ENCODE measurements around the gene HSPB7.
"Not testable (repeated sequence)": the region's sequence is repeated elsewhere in the genome, so short reads cannot be mapped to it uniquely, and the experiment has no call there.

Gene HSPB7

GRCh38 chr1:16020878-16021277 lies 3.0 kb upstream of the HSPB7 start:
- DNase-seq: not testable (repeated sequence)

GRCh38 chr1:16020325-16020724 lies 2.5 kb upstream of the HSPB7 start:
- no peak for DNase-seq

DNA sequence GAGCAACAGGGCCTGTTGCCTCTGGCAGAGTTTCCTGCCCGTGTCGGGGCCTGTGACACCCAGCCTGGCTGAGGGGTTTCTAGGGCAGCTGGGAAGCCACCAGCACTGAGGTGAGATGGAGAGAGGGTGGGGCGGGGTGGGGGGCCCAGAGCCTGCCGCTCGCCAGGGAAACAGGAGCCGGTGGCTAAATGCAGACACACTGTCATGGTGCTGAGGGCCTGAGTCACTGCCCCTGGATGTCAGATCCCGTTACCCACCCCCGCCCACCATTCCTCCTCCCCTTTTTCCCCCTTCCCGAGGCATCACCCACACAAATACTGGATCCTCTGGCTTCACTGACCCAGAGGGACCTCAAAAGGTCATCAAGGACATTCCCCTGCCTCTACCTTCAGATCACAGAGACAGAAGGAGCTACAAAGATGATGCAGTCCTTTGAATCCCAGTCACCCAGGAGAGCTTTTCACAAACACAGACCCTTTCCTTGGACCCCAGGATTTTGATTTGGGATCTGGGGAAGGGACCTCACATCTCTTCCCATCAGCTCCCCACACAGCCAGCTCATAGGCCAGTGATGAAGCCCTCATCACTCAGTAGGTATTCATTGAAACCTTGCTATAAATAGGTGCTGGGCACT lies 1.9 kb upstream of the HSPB7 start:
- DNase-seq: no peak

DNA sequence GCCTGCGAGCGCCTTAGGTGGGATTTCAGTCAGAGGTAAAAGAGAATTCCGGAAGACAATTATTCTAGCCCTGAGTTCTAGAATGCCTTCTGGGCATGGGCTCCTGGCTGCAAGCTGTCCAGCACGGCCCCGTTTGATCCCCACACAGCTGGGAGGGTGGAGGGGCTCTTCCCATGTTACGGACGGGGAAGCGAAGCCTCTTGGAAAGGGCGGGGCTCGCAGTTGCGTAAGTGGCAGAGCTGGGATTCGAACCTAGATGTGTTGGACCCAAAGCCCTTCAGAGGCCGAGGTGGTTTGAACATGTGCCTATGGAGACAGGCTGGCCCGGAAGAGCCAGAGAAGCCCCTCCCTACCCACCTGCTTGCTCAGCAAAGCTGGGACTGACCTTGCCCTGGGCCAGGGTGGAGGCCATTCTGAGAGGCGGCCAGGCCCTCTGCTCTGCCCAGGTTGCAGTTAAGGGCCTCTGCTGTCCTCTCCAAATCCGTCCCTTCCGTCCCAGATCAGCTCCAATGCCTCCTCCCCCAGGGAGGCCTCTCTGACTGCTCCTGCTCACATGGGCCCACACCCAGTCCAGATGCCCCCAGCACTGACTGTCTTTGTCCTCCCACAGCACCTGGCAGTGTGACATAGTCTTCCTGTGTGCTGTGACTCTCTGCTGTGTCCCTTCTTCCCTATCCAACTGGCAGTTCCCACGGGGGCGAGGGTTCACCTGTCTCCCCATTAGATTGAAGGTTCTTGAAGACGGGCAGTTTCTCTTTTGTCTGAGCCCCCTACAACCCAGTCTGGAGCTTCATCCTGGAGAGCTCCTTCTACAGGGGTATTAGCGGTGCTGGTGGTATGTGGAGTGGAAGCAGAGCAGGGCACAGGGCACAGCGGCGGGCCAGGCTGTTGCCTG lies 1.2 kb upstream of the HSPB7 start:
- no peak for DNase-seq

DNA sequence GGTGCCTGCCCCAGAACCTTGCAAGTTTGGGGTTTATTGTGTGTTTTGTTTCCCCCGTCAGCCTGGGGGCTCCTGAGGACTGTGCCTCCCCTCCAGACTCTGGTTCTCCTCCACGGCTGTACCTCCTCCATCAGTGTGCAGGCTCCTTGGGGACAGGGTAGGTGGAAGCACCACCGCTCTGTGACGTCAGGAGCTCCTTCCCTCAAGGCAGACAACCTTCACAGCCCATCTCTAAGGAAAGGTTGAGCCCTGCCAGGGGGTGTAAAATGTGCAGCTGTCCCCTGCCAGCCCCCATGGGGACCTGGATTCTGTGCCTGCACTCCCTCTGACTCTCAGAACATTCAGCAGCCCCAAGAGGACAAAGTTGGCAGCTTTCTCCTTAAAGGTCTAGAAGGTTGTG lies 465 bp upstream of the HSPB7 start:
- no peak for DNase-seq

- no peak for DNase-seq
Measured at GRCh38 chr1:16017076-16017460, 775 bp downstream of the HSPB7 start.

- DNase-seq: no peak
Measured at GRCh38 chr1:16015960-16016901, 1.6 kb downstream of the HSPB7 start.

- no peak for DNase-seq
Measured at GRCh38 chr1:16015491-16015890, 2.4 kb downstream of the HSPB7 start.

- DNase-seq: no peak
Measured at GRCh38 chr1:16014509-16015482, 3.0 kb downstream of the HSPB7 start.

DNA sequence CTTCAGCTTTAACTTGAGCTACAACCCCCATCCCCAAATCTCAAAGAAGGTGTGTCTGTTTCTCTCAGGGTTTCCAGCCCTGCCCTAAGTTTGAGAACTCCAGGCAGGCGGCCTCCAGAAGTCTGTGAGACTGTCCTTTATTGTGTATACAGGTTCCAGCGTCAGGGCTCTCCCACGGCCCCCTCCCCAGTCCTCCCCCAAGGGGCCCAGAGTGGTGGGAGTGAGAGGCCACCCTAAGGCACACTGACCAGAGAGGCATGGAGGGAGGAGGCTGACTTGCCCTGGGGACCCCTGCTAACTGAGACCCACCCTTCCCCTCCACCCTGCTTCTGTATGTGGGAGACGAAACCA lies 4.0 kb downstream of the HSPB7 start:
- DNase-seq: no peak

DNA sequence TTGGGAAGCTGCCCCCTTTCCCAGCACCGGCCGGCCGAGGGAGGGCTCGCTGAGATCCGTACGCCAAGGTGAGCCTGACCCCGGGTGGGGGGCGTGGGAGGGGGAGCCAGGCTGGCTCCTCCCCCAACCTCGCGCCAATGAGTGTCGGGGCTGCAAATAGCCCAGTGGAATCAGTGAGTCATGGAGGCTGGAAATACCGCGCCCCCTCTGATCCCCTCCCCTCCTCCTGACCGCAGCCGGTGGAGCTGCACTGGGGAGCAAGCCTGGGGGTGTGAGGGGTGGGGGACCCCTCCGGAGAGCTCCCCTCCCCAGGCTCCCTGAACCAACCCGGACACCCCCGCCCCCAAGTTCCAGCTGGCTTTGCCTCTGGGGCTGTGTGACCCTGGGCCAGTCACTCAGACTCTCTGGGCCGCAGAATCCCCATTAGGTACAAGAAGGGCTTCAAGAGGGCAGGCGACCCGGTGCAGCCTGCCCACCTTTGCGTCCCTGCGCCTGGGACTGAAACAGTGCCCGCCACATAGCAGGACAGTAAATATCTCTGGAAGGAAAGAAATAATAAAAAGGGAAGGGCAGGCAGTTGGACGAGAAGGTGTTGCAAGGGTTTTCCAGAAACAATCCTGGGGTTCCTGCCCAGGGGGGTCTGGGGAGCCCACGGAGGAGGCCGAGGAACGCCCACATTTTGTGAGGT lies 4.5 kb downstream of the HSPB7 start:
- DNase-seq: peak; percentile 71

- peak; percentile 32 for DNase-seq
Measured at GRCh38 chr1:16012590-16013219, 5.1 kb downstream of the HSPB7 start.

DNA sequence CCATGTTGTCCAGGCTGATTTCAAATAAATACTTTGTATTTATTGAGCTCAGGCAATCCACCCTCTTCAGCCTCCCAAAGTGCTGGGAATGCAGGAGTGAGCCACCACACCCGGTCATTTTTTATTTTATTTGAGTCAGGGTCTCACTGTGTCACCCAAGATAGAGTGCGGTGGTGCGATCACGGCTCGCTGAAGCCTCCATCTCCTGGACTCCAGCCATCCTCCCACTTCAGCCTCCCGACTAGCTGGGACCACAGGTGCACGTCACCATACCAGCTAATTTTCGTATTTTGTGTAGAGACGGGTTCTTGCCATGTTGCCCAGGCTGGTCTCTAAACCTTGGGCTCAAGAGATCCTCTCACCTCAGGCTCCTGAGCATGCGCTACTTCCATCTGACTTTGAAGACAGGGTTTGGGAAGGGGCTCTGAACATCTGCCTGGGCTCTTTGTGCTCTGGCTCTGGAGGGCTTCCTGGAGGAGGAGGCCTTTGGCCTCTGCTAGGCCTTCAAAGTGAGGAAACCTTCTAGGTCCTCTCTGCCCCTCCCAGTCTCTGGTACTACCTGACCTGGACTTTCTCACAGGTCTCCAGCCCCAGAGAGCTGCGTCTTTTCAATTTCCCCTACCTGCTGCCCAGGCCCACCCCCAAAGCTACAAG lies 5.8 kb downstream of the HSPB7 start:
- no peak for DNase-seq

GRCh38 chr1:16010837-16011236 lies 7.0 kb downstream of the HSPB7 start:
- no peak for DNase-seq

- DNase-seq: no peak
Measured at GRCh38 chr1:16009678-16010077, 8.2 kb downstream of the HSPB7 start.

DNA sequence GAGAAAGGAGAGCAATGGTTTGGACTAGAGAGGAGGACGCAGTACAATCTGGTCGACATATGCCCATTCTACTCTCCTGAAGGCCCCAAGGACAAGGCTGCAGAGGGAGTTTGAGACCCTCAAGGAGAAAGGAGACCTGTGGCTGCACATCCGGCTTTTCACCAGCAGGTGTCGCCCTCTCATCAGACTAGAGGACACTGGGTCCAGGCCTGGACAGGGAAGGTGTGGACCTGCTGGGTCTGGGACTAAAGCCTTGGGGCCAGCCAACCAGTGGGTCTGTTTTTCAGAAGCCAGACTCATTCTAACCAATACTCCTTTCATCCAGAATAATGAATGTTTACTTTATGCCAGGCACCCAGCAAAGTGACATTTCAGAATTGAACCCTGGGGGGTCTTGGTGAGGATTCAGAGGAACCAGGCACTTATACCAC lies 8.8 kb downstream of the HSPB7 start:
- peak; percentile 78 for DNase-seq

DNA sequence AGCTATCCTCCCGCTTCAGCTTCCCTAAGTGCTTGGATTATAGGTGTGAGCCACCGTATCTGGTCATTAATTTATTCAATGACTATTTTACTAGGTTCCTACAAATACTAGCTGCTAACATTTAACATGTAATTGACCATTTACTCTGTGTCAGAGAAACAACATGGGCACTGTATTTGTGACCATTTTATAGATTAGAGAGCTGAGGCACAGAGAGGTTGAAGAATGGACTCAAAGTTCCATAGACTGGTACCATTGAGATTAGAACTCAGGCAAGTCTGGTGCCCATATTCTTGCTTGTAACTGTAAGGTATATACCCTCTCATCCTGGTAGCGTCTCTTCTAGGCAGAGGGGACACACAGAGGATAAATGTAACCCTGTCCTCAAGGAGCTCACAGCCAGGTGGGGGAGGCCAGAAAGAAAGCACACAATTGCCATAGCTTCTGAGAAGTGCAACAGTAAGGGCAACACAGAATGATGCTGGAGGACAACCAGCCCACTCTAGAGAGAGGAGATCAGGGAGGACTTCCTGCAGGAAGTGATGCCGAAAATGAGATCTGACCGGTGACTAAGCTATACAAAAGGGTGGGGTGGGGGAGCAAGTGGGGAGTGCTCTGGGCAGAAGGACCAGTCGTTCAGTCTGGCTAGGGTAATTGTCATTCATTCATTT lies 10.0 kb downstream of the HSPB7 start:
- no peak for DNase-seq

- no peak for DNase-seq
Measured at GRCh38 chr1:16006552-16007485, 11.0 kb downstream of the HSPB7 start.

- DNase-seq: no peak
Measured at GRCh38 chr1:16006010-16006409, 11.8 kb downstream of the HSPB7 start.

All from activated CD8-positive, alpha-beta memory T cell treated with anti-CD3 and anti-CD28 coated beads, Interleukin-2, amount 50 U/mL, for 4 hours (primary cell).